ENCODE measurements around the gene CRELD2.

The CRELD2 gene

GRCh38 chr22:49958366-49958921 is 40.0 kb downstream of the CRELD2 start:
- Mint-ChIP-seq H3K27ac (no peak overlapping the region), H3K4me1 (peaks cover 8% of the 10 kb centered on the region), H3K9me3 (no peaks in the 10 kb centered on the region), H3K36me3 (ENCODE audit: low read depth) (peaks cover 15% of the 10 kb centered on the region), H3K4me3 (peak overlapping the region; percentile 84), H3K27me3 (no peaks in the 10 kb centered on the region)
- no peak for DNase-seq
- ATAC-seq = no peak

DNA sequence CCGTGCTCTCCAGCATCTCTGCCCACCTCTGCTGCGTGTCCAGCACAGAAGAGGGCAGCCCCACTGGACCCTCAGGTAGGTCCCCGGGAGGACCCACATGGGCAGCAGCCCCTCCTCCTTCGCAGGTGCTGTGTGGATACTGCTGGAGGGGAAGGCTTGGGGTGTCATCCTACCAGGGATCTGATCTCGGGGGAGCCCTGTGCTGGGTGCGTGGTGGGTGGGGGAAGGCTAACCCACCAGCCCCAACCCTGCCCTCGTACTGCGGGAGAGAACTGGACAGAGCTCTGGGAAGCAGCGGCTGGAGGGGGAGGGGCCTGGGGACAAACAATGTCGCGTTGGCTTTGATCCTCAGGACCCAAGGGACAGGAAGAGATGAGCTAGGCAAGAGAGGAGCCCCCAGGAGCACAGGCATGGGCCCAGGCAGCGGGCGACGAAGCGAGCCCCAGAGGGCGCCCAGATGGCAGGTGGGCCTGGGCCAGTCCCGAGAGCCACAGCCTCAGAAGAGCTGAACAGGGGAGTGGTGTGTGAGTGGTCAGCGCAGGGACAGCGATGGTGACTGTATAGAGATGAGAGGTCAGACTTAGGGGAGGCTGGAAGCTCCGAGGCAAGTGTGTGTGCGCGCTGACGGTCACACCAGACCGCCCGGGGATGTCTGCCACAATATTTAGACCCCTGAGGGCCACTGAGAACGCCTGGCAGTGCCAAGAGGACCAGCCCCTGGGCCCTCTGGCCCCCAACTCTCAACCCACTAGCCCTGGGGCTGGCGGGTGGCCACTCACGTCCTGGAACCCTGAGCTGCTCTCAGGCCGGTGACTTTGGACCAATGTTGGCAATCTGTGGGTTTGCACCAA is 40.7 kb downstream of the CRELD2 start:
- Mint-ChIP-seq H3K4me1 (peaks cover 15% of the 10 kb centered on the region), H3K36me3 (ENCODE audit: low read depth) (peaks cover 23% of the 10 kb centered on the region), H3K27me3 (no peaks in the 10 kb centered on the region), H3K4me3 (peak overlapping the region; percentile 84), H3K27ac (peak overlapping the region; percentile 89), H3K9me3 (no peaks in the 10 kb centered on the region)
- ATAC-seq (no peak), DNase-seq (no peak)

- peaks cover 21% of the 10 kb centered on the region for H3K4me1 Mint-ChIP-seq
- DNase-seq = peak; percentile 55
Measured at GRCh38 chr22:49959782-49960158, 41.3 kb downstream of the CRELD2 start.

GRCh38 chr22:49960159-49961004 is 41.9 kb downstream of the CRELD2 start, which contains the start of gene PIM3:
Gene PIM3 (plus strand): TSS chr22:49960772. CDS start chr22:49960948, 176 bp downstream.
- H3K36me3 Mint-ChIP-seq (ENCODE audit: low read depth) = peaks cover 31% of the 10 kb centered on the region
- H3K9me3 Mint-ChIP-seq = no peaks in the 10 kb centered on the region
- peak within 1 kb of the TSS; percentile 92 for H3K4me3 Mint-ChIP-seq
- H3K4me1 Mint-ChIP-seq = peaks cover 26% of the 10 kb centered on the region
- no peaks in the 10 kb centered on the region for H3K27me3 Mint-ChIP-seq
- peak; percentile 74 for ATAC-seq
- peak within 1 kb of the TSS; percentile 90 for H3K27ac Mint-ChIP-seq
- DNase-seq = peak; percentile 93

More at GRCh38 chr22:49959782-49960158, 41.3 kb downstream of the CRELD2 start:
- no peaks in the 10 kb centered on the region for H3K9me3 Mint-ChIP-seq
- no peaks in the 10 kb centered on the region for H3K27me3 Mint-ChIP-seq
- peaks cover 27% of the 10 kb centered on the region for H3K36me3 Mint-ChIP-seq (ENCODE audit: low read depth)
- ATAC-seq = no peak
- H3K4me3 Mint-ChIP-seq = peak overlapping the region; percentile 84
- H3K27ac Mint-ChIP-seq = peak overlapping the region; percentile 89

- Mint-ChIP-seq H3K4me1 (peaks cover 26% of the 10 kb centered on the region), H3K36me3 (ENCODE audit: low read depth) (peaks cover 31% of the 10 kb centered on the region), H3K4me3 (peak overlapping the region; percentile 92), H3K27ac (peak overlapping the region; percentile 90), H3K9me3 (no peaks in the 10 kb centered on the region), H3K27me3 (no peaks in the 10 kb centered on the region)
- peak; percentile 44 for DNase-seq
- no peak for ATAC-seq
Measured at GRCh38 chr22:49961005-49961600, 42.7 kb downstream of the CRELD2 start.

- no peak for ATAC-seq
Measured at GRCh38 chr22:49961601-49962011, 43.2 kb downstream of the CRELD2 start.

GRCh38 chr22:49962012-49962750 is 43.7 kb downstream of the CRELD2 start:
- Mint-ChIP-seq H3K36me3 (ENCODE audit: low read depth) (peaks cover 31% of the 10 kb centered on the region), H3K4me3 (peak overlapping the region; percentile 92), H3K27ac (peak overlapping the region; percentile 90), H3K4me1 (peaks cover 33% of the 10 kb centered on the region), H3K9me3 (no peaks in the 10 kb centered on the region), H3K27me3 (no peaks in the 10 kb centered on the region)
- ATAC-seq = peak; percentile 18
- peak; percentile 91 for DNase-seq

More at GRCh38 chr22:49961601-49962011, 43.2 kb downstream of the CRELD2 start:
- DNase-seq = no peak
- Mint-ChIP-seq H3K36me3 (ENCODE audit: low read depth) (peaks cover 31% of the 10 kb centered on the region), H3K4me3 (peak overlapping the region; percentile 92), H3K9me3 (no peaks in the 10 kb centered on the region), H3K27ac (peak overlapping the region; percentile 90), H3K4me1 (peaks cover 28% of the 10 kb centered on the region), H3K27me3 (no peaks in the 10 kb centered on the region)

DNA sequence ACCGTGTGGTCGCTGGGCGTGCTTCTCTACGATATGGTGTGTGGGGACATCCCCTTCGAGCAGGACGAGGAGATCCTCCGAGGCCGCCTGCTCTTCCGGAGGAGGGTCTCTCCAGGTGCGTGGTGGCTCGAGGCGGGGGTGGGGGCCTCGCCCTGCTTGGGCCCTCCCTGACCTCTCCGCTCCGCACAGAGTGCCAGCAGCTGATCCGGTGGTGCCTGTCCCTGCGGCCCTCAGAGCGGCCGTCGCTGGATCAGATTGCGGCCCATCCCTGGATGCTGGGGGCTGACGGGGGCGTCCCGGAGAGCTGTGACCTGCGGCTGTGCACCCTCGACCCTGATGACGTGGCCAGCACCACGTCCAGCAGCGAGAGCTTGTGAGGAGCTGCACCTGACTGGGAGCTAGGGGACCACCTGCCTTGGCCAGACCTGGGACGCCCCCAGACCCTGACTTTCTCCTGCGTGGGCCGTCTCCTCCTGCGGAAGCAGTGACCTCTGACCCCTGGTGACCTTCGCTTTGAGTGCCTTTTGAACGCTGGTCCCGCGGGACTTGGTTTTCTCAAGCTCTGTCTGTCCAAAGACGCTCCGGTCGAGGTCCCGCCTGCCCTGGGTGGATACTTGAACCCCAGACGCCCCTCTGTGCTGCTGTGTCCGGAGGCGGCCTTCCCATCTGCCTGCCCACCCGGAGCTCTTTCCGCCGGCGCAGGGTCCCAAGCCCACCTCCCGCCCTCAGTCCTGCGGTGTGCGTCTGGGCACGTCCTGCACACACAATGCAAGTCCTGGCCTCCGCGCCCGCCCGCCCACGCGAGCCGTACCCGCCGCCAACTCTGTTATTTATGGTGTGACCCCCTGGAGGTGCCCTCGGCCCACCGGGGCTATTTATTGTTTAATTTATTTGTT is 44.6 kb downstream of the CRELD2 start:
- DNase-seq (no peak), ATAC-seq (no peak)
- Mint-ChIP-seq H3K9me3 (no peaks in the 10 kb centered on the region), H3K27ac (peak overlapping the region; percentile 89), H3K36me3 (ENCODE audit: low read depth) (peaks cover 31% of the 10 kb centered on the region), H3K4me3 (peak overlapping the region; percentile 92), H3K4me1 (peaks cover 40% of the 10 kb centered on the region), H3K27me3 (no peaks in the 10 kb centered on the region)

DNA sequence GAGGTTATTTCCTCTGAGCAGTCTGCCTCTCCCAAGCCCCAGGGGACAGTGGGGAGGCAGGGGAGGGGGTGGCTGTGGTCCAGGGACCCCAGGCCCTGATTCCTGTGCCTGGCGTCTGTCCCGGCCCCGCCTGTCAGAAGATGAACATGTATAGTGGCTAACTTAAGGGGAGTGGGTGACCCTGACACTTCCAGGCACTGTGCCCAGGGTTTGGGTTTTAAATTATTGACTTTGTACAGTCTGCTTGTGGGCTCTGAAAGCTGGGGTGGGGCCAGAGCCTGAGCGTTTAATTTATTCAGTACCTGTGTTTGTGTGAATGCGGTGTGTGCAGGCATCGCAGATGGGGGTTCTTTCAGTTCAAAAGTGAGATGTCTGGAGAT is 45.2 kb downstream of the CRELD2 start:
- H3K27ac Mint-ChIP-seq = peak overlapping the region; percentile 89
- DNase-seq = no peak
- no peaks in the 10 kb centered on the region for H3K27me3 Mint-ChIP-seq
- H3K4me1 Mint-ChIP-seq = peaks cover 43% of the 10 kb centered on the region
- peaks cover 31% of the 10 kb centered on the region for H3K36me3 Mint-ChIP-seq (ENCODE audit: low read depth)
- H3K9me3 Mint-ChIP-seq = no peaks in the 10 kb centered on the region
- ATAC-seq = no peak
- H3K4me3 Mint-ChIP-seq = peak overlapping the region; percentile 92

DNA sequence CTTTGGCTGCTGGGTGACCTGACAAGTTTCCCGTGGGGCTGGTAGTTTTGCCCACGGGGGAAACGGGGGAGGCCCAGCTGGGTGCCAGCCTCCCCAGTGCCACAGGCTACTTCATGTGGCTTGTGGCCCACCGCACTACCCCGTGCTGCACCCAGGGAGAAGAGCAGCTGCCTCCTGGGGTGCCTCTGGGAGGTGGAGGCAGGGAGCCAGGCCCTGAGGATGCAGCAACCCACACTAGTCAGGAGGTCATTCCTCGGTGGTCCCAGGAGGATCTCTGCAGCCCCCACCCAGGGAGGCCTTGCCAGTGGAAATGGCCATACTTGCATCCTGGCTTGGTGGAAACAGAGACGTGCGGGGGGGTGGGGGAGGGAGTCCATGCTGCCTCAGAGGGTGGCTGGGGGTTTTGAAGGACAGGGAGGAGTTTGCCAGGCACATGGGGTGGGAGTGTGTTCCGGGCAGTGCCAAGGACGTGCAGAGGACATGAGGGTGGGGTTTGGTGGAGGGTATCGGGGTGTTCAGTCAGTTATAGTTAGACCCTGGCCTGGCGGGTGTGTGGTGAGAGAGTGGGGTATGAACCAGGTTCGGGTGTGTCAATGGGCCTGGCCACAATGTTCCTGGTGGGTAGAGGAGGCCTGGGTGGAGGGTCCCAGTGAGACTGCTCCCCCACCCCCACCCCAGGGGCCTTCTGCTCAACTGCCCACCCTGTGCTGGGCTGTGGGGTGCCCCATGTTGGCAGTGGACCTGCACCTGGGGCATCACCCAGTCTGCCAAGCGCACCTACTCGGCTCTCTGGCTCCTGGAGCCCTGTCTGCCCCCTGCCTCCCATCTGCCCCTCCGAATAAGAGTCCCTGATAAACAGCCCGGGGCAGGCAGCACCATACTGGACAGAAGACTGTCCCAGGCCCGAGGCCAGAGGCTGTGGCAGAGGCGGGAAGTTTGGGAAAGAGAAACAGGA is 46.0 kb downstream of the CRELD2 start:
- Mint-ChIP-seq H3K27me3 (no peaks in the 10 kb centered on the region), H3K9me3 (no peaks in the 10 kb centered on the region), H3K27ac (peak overlapping the region; percentile 89), H3K4me3 (peak overlapping the region; percentile 92), H3K4me1 (peaks cover 40% of the 10 kb centered on the region), H3K36me3 (ENCODE audit: low read depth) (peaks cover 31% of the 10 kb centered on the region)
- no peak for ATAC-seq
- DNase-seq = no peak

DNA sequence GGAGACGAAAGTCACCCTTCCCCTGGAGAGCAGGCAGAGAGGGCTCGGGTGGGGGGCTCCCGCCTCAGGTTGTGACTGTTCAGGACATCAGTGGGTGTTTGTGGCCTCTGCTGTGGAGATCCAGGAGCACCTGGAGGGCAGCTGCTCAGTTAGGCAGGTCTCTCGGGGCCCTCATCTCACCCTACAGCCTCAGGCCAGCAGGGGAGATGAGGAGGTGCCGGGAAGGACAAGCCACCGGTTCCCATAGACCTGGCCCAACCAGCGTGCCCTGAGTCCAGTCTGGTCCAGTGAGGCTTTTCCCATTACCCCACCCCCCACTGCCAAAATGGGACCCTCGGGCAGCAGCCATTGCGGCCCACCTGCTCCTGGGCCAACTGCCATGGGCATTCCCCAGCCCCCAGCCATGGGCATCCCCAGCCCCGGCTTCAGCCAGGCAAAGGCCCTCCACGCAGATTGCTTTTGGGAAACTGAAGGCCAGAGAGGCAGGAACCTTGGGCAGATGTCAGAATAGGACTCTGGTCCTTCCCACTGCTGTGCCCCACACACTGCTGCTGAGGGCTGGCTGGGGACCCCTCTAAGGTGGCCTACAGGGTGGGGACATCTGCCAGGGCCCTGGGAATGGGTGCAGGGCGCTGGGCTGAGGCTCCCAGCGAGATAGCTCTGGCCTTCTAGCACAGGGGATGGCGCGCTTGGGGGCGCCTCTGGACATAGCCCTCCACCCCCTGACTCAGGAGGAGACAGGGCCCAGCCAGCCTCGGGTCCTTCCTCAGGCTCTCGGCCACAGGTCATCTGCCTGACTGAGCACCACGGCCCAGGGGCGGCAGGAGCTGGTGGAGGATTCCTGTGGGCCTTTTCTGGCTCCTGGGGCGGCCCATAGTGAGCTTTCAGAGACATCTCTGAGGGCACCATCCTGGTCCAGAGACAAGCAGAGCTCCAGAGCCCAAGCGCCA is 46.9 kb downstream of the CRELD2 start:
- H3K27me3 Mint-ChIP-seq = no peaks in the 10 kb centered on the region
- no peaks in the 10 kb centered on the region for H3K9me3 Mint-ChIP-seq
- peaks cover 47% of the 10 kb centered on the region for H3K4me1 Mint-ChIP-seq
- no peak for ATAC-seq
- peak overlapping the region; percentile 92 for H3K4me3 Mint-ChIP-seq
- peak overlapping the region; percentile 89 for H3K27ac Mint-ChIP-seq
- no peak for DNase-seq
- peaks cover 31% of the 10 kb centered on the region for H3K36me3 Mint-ChIP-seq (ENCODE audit: low read depth)

Measured in activated naive CD8-positive, alpha-beta T cell treated with anti-CD3 and anti-CD28 coated beads, Interleukin-2, amount 50 U/mL, for 24 hours (primary cell).